ENCODE measurements around the gene CLEC3B.
"Not testable (repeated sequence)": the region's sequence is repeated elsewhere in the genome, so short reads cannot be mapped to it uniquely, and the experiment has no call there.

- not testable (repeated sequence) for TF ChIP-seq CTCF (IDR thresholded peaks at IDR 0.05); POLR2AphosphoS5 (IDR thresholded peaks at IDR 0.05; ENCODE audit: insufficient read depth in 1 of 2, low read depth in 1 of 2); POLR2A (IDR thresholded peaks at IDR 0.05)
Observed at GRCh38 chr3:45078256-45078655, 52.2 kb downstream of the CLEC3B start.
